ENCODE results near the gene PLEKHA8. TPM values are rescaled to one million over a fixed set of nuclear protein-coding genes. Genes with fewer than 3 reads are reported as not detected.

The PLEKHA8 gene
- total RNA-seq, 2 experiments from 2014 or later = 11.0 to 31.7 TPM

DNA sequence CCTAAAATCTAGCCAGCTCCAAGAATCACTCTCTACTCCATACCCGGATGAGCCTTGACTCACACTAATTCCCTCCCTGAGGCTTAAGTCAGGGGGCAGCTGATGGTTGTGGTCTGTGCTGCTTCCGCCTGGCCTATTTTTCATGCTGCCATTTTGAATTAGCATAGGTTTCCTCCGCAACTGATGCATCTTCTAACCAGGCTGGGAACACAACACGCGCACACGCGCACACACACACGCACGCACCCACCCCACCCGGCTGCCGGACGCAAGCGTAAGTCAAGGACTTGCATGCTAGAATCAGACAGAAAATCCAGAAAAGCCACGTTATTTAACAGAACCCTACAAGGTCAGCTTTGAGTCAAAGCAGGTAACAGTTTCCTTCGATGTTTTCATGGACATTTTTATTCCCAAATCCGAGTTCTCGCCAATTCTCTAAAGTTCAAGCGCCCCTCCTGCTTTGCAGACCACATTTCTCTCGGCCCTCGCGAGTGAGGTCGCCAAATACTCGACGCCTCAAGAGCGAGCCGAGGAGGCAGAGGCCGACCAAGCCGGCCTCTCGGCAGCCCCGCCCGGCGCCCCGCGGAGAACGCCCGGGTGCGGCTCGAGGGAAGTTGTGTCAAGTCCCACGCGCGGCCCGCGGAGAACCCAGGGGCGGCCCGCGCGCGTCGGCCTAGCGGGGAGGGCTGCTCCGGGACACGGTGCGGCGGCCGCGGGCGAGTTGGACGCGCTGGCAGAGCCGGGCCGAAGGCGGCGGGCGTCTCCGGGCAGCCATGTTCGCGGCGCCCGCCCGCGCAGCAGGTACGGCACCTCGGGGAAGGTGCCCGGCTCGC, 39.6 kb upstream of the PLEKHA8 start:
- Histone ChIP-seq H2AFZ (ENCODE audit: low read length) (peak overlapping the region; percentile 78), H3K79me2 (ENCODE audit: insufficient read depth, low read depth, low read length) (peaks cover 53% of the 10 kb centered on the region), H3K36me3 (ENCODE audit: insufficient read depth, low read length) (peaks cover 8% of the 10 kb centered on the region), H3K4me1 (ENCODE audit: insufficient read depth, low read length, poor library complexity, severe bottlenecking) (peaks cover 34% of the 10 kb centered on the region), H4K20me1 (ENCODE audit: insufficient read depth, low read length) (0 out of 2 replicates have a peak, but pooled peaks cover 4% of the 10 kb centered on the region), H3K9me2 (ENCODE audit: insufficient read depth, low read length) (no peaks in the 10 kb centered on the region), H3K4me2 (ENCODE audit: low read length) (peak overlapping the region; percentile 81), H3K4me3 (ENCODE audit: low read depth, low read length, poor library complexity, severe bottlenecking) (peak overlapping the region; percentile 100), H3K9me3 (ENCODE audit: low read length) (peaks cover 11% of the 10 kb centered on the region; the same call in 1 of the 2 replicates), H3K27ac (ENCODE audit: low read depth, low read length, poor library complexity, severe bottlenecking) (peak overlapping the region; percentile 77)
- ChIA-PET POLR2A (interaction anchor here (0.5 to 2.0 kb wide), 5 partner anchors 18 to 1823 kb away, joined by 3 to 7 read pairs (median 4); no protein-coding TSS in a partner anchor), CTCF (ENCODE audit: unreplicated experiment) (interaction anchor here (1.0 kb wide), 1 partner anchor 73 kb away, joined by 3 read pairs; no protein-coding TSS in a partner anchor)
- intact Hi-C loops (cut with micrococcal nuclease; ENCODE audit: unreplicated experiment) = loop anchor here (1.0 to 5.0 kb wide), 2 partner anchors 38 to 124 kb away; partner anchors contain the start of gene FKBP14
- BruUV-seq (replicated peaks) = no TSS peak
- DNase-seq (ENCODE audit: low spot score) = peak; percentile 84
- TF ChIP-seq, protein P1, sequence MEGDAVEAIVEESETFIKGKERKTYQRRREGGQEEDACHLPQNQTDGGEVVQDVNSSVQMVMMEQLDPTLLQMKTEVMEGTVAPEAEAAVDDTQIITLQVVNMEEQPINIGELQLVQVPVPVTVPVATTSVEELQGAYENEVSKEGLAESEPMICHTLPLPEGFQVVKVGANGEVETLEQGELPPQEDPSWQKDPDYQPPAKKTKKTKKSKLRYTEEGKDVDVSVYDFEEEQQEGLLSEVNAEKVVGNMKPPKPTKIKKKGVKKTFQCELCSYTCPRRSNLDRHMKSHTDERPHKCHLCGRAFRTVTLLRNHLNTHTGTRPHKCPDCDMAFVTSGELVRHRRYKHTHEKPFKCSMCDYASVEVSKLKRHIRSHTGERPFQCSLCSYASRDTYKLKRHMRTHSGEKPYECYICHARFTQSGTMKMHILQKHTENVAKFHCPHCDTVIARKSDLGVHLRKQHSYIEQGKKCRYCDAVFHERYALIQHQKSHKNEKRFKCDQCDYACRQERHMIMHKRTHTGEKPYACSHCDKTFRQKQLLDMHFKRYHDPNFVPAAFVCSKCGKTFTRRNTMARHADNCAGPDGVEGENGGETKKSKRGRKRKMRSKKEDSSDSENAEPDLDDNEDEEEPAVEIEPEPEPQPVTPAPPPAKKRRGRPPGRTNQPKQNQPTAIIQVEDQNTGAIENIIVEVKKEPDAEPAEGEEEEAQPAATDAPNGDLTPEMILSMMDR (conservative IDR thresholded peaks at IDR 0.05; ENCODE audit: low read length) = no peak
- no peak for TF ChIP-seq EZH2phosphoT487 (IDR thresholded peaks at IDR 0.05; ENCODE audit: borderline replicate concordance, low read depth, low read length)

DNA sequence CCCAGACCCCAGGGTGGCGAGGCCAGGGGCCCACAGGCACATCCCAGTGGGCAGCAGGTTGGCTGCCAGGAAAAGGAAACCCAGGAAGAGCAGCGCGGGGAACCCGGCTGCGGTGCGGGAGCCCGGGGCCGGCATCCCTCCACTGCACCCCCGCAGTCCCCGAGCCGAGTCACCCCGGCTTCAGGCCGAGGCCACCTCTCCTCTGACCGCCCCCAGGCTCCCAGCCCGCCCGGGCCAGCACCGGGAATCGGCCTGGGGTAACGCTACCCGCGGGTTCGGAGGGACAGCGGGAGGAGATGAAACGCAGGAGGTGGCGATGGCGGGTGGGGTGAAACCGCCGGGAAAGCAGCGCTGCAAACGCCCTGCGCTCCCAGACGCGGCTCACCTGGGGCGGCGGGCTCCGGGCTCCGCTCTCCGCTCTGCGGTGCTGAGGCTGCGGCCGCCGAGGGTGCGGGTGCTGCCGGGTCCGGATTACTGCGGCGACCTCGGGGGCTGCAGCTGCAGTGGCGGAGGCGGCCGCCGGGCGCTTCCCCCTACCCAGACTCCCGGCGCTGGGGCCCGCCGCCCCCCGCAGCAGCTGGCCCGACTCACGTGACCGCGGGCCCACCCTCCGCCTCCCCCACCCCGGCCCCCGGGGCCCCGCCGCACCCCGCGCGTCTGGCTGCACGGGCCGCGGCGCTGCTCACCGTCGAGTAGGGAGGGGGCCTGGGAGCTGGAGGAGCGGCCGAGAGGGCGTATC, 38.8 kb upstream of the PLEKHA8 start, which contains the start of gene SCRN1:
Gene SCRN1, minus strand, starts transcription at position 545 of the 739 bp plus-strand sequence. CDS start 20,734 bp downstream, outside the sequence.
- Histone ChIP-seq H3K79me2 (ENCODE audit: insufficient read depth, low read depth, low read length) (peaks cover 45% of the 10 kb centered on the region), H3K9me2 (ENCODE audit: insufficient read depth, low read length) (no peaks in the 10 kb centered on the region), H3K4me3 (ENCODE audit: low read depth, low read length, poor library complexity, severe bottlenecking) (peak within 1 kb of the TSS; percentile 100), H3K4me1 (ENCODE audit: insufficient read depth, low read length, poor library complexity, severe bottlenecking) (peaks cover 34% of the 10 kb centered on the region), H3K27ac (ENCODE audit: low read depth, low read length, poor library complexity, severe bottlenecking) (peak within 1 kb of the TSS; percentile 77), H3K36me3 (ENCODE audit: insufficient read depth, low read length) (peaks cover 2% of the 10 kb centered on the region; the same call in 1 of the 2 replicates), H3K9me3 (ENCODE audit: low read length) (peaks cover 11% of the 10 kb centered on the region; the same call in 1 of the 2 replicates), H4K20me1 (ENCODE audit: insufficient read depth, low read length) (0 out of 2 replicates have a peak, but pooled peaks cover 4% of the 10 kb centered on the region), H2AFZ (ENCODE audit: low read length) (peak within 1 kb of the TSS; percentile 78), H3K4me2 (ENCODE audit: low read length) (peak within 1 kb of the TSS; percentile 81)
- CTCF ChIA-PET (ENCODE audit: unreplicated experiment) = no interaction called here
- TF ChIP-seq EZH2phosphoT487 (IDR thresholded peaks at IDR 0.05; ENCODE audit: borderline replicate concordance, low read depth, low read length) = no peak
- TF ChIP-seq, protein P1 (conservative IDR thresholded peaks at IDR 0.05; ENCODE audit: low read length) = no peak
- POLR2A ChIA-PET = interaction anchor here (0.6 kb wide), 1 partner anchor 37 kb away, joined by 3 read pairs; the partner anchor contains the start of gene FKBP14
- intact Hi-C loops (cut with micrococcal nuclease; ENCODE audit: unreplicated experiment) = loop anchor here (5.0 kb wide), 1 partner anchor 123 kb away; no protein-coding TSS in a partner anchor
- peak; percentile 81 for DNase-seq (ENCODE audit: low spot score)
- no TSS peak for BruUV-seq (replicated peaks)
